Fibroblast of mammary gland (primary cell): Measurements from ENCODE around the gene CDH13.

Experiments
- DNase-seq: peaks from one replicate; pipeline ENCODE4 v3.0.0-alpha.2; 2010; ENCODE audit warnings: low read depth
- H3K4me3 ChIP-seq: 2 replicates; pipeline ENCODE4 v1.5.1; 2011; ENCODE audit warnings: low read depth, mild to moderate bottlenecking, low read length, moderate library complexity; ENCODE audit not compliant: control insufficient read depth
- TF ChIP-seq, protein P1 (sequence below): conservative IDR thresholded peaks from 2 replicates; pipeline ENCODE4 v1.5.1; 2011; ENCODE audit warnings: low read depth, low read length, inconsistent platforms; ENCODE audit not compliant: control insufficient read depth, insufficient read depth

Gene CDH13

DNA sequence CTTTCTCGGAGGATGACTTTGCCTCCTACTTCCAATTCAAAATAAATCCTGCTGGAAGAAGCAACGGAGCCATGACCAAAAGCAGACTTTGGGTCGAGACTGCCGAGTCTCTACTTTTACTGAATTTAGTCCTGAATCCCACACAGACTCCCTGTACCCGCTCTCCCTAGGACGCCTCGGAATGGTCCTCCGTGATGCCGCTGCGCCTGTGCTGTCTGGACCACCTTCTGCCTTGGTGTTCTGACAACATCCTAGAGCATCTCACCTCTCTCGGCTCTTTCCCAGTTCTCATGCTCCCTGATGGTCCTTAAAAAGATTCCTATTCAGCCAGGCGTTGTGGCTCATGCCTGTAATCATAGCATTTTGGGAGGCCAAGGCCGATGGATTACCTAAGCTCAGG is 999.9 kb downstream of the CDH13 start:
- H3K4me3 ChIP-seq: no peak overlapping the region
- TF ChIP-seq, protein P1, sequence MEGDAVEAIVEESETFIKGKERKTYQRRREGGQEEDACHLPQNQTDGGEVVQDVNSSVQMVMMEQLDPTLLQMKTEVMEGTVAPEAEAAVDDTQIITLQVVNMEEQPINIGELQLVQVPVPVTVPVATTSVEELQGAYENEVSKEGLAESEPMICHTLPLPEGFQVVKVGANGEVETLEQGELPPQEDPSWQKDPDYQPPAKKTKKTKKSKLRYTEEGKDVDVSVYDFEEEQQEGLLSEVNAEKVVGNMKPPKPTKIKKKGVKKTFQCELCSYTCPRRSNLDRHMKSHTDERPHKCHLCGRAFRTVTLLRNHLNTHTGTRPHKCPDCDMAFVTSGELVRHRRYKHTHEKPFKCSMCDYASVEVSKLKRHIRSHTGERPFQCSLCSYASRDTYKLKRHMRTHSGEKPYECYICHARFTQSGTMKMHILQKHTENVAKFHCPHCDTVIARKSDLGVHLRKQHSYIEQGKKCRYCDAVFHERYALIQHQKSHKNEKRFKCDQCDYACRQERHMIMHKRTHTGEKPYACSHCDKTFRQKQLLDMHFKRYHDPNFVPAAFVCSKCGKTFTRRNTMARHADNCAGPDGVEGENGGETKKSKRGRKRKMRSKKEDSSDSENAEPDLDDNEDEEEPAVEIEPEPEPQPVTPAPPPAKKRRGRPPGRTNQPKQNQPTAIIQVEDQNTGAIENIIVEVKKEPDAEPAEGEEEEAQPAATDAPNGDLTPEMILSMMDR: no peak
- no peak for DNase-seq

DNA sequence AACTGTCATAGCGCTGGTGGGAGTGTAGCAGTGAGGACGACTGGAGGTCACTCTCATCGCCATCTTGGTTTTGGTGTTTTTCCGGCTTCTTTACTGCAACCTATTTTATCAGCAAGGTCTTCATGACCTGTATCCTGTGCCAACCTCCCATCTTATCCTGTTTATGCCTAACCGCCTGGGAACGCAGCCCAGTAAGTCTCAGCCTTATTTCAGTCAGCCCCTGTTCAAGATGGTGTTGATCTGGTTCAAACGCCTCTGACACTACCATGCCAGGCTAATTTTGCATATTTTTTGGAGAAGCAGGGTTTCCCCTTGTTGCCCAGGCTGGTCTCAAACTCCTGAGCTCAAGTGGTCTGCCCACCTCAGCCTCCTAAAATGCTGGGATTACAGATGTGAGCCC is 1001.2 kb downstream of the CDH13 start:
- TF ChIP-seq, protein P1: no peak
- H3K4me3 ChIP-seq: no peak overlapping the region
- DNase-seq: no peak

DNA sequence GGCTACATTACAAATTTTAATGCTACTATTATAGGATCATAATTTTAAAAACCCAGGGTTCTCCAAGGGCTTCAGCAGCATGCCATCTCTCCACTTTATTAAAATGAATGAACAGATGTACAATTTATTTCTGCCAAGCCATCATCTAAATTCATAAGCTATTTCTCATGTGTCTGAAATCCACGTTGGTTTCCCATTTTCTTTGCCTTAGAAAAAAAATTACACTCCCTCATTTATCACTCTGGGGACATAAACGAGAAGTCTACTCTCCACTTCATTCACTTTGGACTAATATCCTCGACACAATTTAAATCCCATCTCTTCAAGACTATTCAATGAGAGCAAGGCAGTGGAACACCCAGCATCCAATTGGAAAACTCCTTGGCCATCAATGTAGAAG is 1002.7 kb downstream of the CDH13 start:
- no peak for DNase-seq
- H3K4me3 ChIP-seq: no peak overlapping the region
- TF ChIP-seq, protein P1: no peak

DNA sequence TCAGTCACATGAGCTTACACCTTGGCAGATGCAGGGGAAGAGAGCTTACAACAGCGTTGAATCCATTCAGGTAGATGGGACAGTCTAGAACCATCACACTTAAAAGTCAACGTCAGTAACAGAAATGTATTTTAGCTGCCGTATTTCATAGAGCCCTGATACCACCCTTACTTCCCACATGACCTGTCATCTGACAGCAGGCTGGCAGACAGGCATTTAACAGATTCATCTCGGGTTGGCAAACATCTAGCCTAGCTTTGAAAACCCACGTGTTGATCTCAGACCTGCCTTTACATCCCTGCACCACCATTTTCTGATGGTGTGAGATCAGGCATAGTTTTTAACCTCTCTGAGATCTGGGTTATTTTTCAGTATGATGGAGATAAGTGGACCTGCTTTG is 1003.1 kb downstream of the CDH13 start:
- no peak for DNase-seq
- TF ChIP-seq, protein P1: no peak
- no peak overlapping the region for H3K4me3 ChIP-seq

DNA sequence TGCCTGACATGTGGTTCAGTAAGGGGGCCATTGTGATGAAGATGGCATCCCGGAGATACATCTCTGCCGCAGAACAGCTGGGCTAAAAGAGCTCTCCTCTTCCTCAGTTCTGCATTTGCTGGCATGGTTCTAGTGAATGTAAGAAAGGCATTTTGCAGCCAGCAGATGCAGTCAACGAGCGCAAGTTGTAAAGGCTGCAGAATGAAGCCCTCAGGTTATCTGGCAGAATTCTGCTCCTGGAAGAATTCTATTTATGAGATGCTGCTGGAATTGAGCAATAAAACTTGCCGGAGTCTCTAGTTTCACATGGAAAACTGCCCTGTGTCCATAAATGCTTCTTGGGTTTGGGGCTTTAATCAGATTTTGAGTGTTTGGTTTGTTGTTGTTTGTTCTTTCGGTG is 1004.2 kb downstream of the CDH13 start:
- TF ChIP-seq, protein P1: no peak
- no peak for DNase-seq
- H3K4me3 ChIP-seq: no peak overlapping the region

DNA sequence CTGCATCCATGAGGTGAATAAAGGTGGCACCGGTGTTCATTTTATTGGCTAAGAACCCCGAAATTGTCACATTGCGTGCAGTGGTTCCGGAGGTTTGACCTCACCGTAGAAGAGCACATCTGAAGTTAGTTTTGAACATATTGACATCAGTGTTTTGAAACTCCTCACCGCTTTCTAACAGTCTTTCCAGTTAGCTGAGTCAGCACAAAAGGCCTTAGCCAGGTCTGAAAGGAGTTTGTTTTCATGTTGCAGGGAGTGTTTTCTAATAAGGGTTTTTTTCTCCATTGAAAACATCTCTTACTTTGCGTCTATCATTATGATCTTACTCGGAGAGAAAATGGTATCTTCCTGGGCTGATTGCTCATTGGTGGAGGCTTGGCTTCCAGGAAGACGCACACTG is 1006.5 kb downstream of the CDH13 start:
- TF ChIP-seq, protein P1: no peak
- no peak for DNase-seq
- no peak overlapping the region for H3K4me3 ChIP-seq

DNA sequence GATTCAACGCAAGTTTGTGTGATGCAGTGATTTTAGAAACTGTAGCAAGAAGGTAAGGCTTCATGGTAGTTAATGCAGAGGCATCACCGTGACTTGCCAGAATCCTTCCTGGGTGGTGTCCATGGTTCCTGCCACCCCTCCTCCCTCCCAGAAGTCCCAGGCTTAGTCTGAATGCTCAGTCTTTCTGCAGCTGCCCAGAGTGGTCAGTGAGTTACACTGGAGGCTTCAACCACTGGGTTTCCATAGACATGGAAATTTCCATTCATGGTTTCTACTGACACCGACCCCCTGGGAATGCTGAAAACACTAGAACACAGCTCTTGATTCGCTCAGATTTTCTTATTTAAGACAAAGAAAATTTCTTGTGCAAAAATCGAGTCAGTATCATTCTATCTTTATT is 1021.6 kb downstream of the CDH13 start:
- H3K4me3 ChIP-seq: no peak overlapping the region
- no peak for DNase-seq
- TF ChIP-seq, protein P1: no peak
